ENCODE data around the gene TRIM44.
"Not testable (repeated sequence)": the region's sequence is repeated elsewhere in the genome, so short reads cannot be mapped to it uniquely, and the experiment has no call there.

TRIM44 gene

DNA sequence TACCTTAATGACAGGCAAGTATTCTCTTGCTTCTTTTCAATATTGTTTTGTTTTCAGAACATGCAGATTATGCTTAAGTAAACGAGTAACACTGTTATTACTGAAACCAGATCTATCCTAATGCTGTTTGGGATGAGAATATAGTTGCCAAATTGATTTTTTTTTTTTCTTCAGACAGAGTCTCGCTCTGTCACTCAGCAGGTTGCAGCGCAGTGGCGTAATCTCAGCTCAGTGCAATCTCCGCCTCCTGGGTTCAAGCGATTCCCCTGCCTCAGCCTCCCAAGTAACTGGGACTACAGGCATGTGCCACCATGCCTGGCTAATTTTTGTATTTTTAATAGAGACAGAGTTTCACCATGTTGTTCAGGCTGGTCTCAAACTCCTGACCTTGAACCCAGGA, 91.0 kb downstream of the TRIM44 start:
- not testable (repeated sequence) for DNase-seq (ENCODE audit: low spot score)

DNA sequence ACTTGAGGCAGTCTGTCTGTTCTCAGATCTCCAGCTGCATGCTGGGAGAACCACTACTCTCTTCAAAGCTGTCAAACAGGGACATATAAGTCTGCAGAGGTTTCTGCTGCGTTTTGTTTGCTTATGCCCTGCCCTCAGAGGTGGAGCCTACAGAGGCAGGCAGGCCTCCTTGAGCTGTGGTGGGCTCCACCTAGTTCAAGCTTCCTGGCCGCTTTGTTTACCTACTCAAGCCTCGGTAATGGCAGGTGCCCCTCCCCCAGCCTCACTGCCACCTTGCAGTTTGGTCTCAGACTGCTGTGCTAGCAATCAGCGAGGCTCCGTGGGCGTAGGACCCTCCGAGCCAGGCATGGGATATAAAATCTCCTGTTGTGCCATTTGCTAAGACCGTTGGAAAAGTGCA, 97.4 kb downstream of the TRIM44 start:
- DNase-seq (ENCODE audit: low spot score) = not testable (repeated sequence)

DNA sequence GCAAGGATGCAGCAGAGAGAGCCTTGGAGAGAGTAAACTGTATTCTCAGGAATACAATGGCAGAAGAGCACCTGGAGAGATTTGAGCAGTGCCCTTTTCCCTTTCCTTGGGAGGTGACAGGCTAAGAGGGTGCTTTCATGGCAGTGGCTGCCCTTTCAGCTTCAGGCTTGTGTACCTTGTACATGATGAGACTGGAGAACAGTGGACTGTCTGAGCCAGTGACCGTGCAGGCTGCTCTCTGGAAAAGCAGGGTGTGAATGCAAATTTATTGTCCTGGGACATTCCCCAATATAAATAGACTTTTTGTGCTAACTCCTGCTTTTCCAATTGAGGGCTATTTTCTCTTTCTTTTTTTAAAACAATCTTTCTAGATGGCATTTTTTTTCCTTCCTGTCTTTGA, 99.3 kb downstream of the TRIM44 start:
- no peak for DNase-seq (ENCODE audit: low spot score)

DNA sequence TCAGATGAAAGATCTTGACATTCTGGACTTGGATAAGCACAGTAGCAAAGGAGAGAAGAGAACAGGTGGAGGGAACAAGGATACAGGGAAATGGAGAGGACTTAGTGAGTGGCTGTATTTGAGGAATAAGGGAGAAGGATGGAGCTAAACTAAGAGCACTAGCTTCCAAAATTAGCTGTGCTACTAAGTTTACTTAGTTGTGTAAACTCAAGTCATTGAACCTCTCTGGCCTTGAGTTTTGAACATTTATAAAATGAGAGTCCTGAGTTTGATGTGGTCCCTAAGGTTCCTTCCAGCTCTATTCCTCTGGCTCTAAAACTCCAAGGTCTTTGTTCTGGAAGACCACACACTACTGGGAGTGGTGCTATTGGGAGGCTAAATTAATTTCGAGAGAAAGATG, 100.7 kb downstream of the TRIM44 start:
- no peak for DNase-seq (ENCODE audit: low spot score)

DNA sequence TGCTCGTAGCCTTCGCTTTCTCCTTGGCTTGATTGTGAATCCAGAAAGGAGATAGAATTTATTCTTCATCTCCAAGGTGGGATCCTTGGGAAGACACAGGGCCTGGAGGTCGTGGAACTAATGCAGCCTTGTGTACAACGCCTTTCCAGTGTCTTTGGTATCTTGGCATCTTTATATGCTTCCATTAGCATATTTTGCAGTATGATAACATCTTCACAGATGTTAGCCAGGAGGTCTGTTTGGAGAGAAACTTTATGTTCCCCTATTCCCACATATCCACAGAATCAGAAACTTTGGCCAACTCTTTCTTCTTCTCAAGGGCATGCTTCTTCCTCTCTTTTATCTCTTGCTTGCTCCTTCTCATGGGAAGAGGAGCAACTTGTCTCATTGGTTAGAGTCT, 101.2 kb downstream of the TRIM44 start:
- no peak for DNase-seq (ENCODE audit: low spot score)

DNA sequence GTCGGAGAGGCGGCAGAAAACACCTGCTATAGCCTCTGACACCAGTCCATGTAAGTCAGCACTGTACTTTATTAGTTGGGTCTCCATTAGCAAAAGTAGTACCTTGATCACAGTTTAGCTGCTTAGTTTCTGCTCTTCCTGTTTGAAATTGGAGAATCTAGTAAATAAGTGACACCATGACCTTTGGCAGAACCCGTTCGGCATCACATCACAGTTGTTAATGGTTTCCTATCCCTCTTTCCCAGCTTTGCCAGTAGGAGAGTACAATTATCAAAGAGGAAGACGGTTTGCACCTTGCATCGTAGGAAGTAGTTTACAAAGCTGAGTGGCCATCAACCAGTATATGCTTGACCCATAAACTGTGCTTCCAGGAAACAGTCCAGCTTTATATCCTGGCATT, 101.8 kb downstream of the TRIM44 start:
- peak; percentile 42 for DNase-seq (ENCODE audit: low spot score)

DNA sequence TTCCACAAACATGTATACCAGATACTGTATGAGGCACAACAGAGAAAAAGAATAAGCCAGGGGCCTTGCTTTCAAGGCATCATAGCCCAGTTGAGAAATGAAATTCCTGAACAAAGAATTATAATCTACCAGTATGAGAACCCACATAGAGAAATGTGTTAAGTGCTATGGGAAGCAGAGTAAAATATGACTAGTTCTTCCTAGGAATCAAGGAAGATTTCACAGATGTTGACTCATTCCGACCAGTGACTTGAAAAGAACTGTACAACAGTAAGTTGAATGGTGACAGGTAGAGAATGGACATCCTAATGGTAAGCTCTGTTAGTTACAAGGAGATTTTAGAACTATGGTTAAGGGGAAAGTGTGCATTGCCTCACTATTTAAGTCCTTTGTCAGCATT, 102.6 kb downstream of the TRIM44 start:
- DNase-seq (ENCODE audit: low spot score) = peak; percentile 60

DNA sequence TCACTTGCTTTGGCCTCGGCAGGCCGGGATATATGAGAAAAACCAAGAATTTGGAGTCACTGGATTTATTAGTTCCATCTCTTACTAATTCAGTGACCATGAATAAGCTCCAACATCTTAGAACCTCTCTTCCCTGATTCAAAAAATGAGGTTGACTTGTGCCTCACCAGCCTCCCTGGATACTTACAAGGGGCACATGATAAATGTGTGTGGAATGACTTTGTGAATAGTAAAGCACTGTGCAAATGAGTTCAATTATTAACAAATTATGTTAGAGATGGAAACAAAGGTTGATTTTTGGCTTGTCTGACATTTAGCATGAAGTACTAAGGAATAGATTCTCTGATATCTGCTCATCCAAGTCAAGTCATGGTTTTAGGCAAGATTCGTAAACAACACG, 104.1 kb downstream of the TRIM44 start:
- DNase-seq (ENCODE audit: low spot score) = peak; percentile 58

DNA sequence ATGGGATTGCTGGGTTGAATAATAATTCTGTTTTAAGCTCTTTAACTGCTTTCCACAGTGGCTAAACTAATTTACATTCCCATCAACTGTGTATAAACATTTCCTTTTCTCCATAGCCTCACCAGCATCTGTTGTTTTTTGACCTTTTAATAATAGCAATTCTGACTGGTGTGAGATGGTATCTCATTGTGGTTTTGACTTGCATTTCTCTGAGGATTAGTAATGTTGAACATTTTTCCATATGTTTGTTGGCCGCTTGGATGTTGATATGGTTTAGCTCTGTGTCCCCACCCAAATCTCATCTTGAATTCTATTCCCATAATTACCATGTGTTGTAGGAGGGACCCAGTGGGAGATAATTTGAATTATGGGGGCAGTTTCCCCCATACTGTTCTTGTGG, 107.8 kb downstream of the TRIM44 start:
- DNase-seq (ENCODE audit: low spot score) = not testable (repeated sequence)

DNA sequence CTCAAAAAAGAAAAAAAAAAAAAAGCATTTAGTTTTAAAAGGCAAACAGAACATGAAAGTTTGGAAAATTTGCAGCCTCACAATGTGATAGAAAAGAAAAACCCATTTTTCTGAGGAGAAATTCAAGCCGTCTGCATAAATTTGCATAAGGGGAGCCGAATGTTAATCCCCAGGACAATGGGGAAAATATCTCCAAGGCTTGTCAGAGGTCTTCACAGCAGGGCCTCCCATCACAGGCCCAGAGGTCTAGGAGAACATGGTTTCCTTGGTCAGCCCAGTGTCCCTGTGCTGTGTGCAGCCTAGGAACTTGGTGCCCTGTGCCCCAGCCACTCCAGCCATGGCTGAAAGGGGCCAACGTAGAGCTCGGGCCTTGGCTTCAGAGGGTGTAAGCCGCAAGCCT, 109.1 kb downstream of the TRIM44 start:
- no peak for DNase-seq (ENCODE audit: low spot score)

DNA sequence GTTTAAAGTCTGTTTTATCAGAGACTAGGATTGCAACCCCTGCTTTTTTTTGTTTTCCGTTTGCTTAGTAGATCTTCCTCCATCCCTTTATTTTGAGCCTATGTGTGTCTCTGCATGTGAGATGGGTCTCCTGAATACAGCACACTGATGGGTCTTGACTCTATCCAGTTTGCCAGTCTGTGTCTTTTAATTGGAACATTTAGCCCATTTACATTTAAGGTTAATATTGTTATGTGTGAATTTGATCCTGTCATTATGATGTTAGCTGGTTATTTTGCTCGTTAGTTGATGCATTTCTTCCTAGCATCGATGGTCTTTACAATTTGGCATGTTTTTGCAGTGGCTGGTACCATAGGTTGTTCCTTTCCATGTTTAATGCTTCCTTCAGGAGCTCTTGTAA, 114.7 kb downstream of the TRIM44 start:
- not testable (repeated sequence) for DNase-seq (ENCODE audit: low spot score)

DNA sequence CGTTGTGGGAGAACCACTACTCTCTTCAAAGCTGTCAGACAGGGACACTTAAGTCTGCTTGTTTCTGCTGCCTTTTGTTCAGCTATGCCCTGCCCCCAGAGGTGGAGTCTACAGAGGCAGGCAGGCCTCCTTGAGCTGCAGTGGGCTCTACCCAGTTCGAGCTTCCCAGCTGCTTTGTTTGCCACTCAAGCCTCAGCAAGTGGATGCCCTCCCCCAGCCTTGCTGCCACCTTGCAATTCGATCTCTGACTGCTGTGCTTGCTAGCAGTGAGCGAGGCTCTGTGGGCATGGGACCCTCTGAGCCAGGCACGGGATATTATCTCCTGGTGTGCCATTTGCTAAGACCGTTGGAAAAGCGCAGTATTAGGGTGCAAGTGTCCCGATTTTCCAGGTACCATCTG, 116.4 kb downstream of the TRIM44 start:
- DNase-seq (ENCODE audit: low spot score) = not testable (repeated sequence)

DNA sequence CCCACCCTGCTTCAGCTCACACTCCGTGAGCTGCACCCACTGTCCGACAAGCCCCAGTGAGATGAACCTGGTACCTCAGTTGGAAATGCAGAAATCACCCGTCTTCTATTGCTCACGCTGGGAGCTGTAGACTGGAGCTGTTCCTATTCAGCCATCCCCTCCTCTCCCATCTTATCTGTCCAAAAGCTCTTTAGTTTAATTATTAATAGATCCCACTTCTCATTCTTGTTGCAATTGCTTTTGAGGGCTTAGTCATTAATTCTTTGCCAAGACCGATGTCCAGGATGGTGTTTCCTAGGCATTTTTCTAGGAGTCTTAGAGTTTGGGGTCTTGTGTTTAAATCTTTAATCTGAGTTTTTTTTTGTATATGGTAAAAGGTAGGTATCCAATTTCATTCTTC, 116.8 kb downstream of the TRIM44 start:
- peak; percentile 49 for DNase-seq (ENCODE audit: low spot score)

DNA sequence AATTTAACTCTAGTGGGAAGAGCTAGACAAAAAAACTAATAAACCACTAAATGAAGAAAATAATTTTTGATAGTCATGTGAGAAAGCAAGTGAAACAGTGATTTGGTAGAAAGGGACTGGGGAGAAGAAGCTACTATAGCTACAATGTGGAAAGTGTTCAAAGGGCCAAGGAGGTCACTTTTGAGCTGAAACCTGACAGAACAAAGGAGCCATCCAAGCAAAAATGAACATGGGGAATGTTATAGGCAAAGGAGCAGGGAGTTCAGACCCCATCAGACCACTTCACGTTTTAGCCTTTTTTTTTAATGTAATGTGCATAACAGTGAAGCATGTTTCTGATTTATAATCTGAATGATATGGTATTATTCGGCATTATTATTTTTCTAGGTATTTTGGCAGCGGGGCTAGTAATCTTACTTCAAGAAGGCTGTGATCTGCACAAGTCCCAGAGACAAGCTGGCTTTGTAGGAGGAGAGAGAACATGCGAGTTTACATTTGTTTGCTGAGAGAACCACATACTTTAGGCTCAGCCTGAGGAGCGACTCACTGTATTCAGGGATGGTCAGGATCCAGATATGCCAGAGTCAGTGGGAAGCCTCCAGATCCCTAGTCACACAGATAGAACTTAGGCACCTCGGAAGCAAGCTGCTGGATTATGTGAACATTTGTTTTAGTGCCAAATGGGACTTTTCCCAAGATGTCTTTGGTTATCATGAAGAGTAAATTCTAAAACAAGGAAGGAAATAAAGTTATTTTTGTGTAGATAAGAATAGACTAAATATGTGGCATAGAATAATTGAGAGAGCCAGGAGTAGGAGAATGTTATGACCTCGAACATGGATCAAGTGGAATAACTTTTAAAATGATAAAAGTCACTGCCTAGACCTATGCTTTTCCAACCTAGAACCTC, 118.6 kb downstream of the TRIM44 start:
- DNase-seq (ENCODE audit: low spot score) = peak; percentile 64

DNA sequence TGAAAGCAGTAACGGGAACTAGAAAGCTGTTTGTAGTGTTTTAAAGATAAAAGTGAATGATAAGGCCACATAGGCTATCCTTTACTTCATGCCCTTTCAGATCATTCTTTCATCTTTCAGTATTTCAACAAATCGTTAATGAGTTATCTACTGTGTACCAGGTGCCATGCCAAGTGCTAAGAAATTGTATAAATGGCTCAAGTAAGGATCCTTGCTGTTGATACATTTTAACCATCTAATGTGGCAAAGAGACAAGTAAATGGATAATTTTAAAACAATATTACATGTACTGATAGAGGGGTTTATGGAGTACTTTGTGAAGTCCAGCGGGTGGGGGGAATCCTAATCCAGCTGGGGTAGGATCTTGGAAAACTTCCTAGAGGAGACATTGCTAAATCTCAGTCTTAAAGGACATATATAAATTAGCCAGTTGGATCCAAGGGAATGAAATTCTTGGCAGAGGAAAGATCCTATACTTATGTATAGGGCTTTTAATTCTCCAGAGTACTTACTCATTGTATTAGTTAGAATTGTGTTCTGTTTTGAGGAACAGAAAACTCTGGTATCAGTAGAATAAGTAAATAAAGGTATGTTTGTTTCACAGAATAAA, 119.4 kb downstream of the TRIM44 start:
- no peak for DNase-seq (ENCODE audit: low spot score)

DNA sequence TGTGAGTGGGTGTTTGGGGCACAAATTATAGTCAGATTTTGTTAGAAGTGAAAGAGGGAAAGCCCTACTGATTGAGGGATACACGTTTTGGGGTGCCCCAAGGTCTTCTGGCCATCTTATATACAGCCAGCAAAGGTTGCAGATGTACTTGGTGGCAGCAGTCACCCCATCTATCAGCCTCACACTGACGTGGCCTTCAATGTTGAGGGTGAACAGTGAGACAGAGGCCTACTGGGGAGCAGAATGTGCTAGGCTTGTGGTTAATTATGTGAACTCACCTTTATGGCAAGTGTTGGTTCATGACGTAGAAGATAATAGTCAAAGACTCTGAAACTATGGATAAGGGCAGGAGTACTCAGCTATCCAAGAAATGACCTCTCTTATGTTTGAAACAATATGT, 121.2 kb downstream of the TRIM44 start:
- DNase-seq (ENCODE audit: low spot score) = no peak

DNA sequence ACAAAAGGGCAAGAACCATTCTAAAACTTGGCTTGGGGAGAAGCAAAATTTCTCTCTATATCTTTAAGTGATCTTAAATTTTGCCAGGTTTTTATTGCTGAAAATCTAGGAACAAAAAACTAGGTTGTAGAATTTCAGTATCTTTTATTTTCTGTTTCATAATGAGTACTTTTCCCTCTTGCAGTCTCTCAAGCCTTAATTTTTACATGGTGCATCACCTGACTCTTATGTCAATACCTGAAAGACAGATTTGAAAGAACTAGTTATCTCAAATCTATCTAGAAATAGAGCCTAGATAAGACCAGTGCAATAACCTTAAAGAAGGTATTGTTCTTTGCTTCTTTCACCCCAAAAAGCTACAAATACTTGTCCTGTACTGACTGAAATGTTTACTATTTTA, 122.1 kb downstream of the TRIM44 start:
- DNase-seq (ENCODE audit: low spot score) = no peak

DNA sequence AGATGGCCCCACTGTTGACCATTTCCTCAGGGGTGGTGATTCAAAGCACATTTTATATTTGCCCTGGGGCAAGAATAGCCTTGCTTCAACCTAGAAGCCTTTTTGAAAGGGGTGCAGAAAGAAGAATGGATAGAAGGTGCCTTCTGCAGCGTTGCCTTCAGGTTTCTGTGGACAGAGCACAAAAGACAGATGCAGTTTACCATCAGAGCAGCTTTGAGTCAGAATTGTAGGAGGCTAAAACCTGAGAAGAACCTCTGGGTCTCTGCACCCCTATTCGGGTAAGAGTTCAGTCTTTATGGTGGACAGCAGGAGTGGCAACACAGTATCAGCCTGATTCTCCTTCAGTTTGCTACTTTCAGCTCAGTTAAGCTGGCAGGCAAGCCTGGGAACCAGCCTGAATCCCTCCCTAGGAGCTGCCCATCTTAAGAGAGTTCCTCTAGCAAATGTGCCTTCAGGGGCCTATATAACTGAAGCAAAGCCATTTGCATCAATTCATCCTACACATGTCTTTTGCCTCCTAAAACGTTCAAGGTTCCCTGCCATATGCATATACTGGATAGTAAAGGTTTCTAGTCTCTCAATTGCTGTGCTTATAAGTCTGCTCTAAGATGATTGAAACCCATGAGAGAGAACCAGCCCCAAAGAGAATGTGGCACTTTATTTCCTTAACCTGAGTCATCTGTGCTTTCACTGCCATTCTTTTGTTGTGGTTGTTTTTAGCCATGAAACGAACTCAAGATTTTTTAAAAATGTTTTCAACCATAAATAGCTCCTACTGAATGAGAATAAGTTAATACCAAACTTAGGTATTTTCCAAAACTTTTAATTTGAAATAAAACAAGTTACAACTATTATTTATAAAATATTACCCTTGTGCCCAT, 123.0 kb downstream of the TRIM44 start:
- DNase-seq (ENCODE audit: low spot score) = peak; percentile 67

DNA sequence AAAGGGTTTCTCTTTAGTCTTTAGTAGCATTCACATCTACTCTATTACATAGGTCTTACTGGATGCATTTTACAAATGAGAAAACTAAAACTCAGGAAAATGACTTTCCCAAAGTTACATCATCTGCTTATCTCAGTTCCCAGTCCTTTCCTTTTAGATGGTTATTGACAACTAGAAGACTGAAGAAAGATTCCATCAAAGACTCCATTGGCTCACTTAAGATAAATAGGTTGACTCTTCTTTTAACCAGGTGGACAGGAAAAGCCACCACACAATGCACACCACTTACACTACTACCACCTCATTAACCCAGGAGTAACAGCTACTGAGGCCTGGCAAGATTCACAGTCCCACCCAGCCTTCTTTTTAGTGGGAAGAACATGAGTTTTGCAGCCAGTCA, 123.6 kb downstream of the TRIM44 start:
- DNase-seq (ENCODE audit: low spot score) = no peak

DNA sequence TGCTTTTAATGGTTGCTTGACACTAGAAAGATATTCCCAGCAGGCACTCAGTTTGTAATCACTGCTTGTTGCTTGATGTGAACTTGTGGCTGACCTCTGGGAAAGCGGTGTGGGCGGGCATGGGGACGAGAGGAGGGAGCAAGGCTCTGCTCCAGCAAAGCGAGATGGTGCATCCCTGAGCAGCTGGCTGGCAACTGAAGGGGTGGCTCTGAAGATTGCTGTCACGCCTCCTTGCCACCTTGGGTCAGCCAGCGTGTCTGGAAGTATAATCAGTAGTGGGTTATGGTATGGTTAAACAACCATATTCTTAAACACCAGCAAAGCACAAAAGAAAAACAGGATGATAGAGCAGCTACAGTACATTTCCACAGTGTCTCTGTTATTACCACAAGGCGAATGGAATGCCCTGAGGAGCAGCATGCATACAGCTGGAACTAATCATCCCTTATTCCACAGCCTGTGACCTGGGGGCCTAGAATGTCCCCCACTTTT, 124.5 kb downstream of the TRIM44 start:
- peak; percentile 26 for DNase-seq (ENCODE audit: low spot score)

DNA sequence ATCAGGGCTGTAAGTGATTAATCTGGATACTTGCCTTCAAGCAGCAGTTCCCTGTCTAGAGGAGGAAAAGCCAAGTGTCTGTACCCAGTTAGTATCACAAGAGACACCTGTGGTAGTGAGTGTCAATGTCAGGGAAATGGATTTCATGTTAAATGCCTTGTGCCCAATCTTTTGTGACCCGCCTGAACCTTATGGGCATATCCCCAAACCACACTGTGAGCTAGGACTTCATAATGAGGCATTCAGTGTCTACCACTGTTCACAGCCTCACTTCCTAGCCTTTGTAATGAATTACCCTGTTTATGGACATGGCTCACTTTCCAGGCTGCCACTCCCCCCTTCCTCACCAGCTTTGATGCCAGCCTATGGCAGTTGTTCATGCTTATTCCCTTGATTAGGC, 125.1 kb downstream of the TRIM44 start:
- peak; percentile 87 for DNase-seq (ENCODE audit: low spot score)

Measured in kidney tubule cell (primary cell).